NCI-H2227 treated with DMSO at 0.1 percent for 48 hours (cell line): ENCODE measurements around the gene CFAP119.

ENCODE experiments used
- DNase-seq: peaks from one replicate; lab custom pipeline; 2025; lab: John Stamatoyannopoulos, UW

The CFAP119 gene

GRCh38 chr16:30740364-30741251, 21.3 kb downstream of the CFAP119 start:
- DNase-seq, result no peak

- DNase-seq, result no peak
Measured at GRCh38 chr16:30738984-30739951, 22.6 kb downstream of the CFAP119 start.

- DNase-seq, result no peak
Measured at GRCh38 chr16:30737794-30738648, 23.8 kb downstream of the CFAP119 start.

DNA sequence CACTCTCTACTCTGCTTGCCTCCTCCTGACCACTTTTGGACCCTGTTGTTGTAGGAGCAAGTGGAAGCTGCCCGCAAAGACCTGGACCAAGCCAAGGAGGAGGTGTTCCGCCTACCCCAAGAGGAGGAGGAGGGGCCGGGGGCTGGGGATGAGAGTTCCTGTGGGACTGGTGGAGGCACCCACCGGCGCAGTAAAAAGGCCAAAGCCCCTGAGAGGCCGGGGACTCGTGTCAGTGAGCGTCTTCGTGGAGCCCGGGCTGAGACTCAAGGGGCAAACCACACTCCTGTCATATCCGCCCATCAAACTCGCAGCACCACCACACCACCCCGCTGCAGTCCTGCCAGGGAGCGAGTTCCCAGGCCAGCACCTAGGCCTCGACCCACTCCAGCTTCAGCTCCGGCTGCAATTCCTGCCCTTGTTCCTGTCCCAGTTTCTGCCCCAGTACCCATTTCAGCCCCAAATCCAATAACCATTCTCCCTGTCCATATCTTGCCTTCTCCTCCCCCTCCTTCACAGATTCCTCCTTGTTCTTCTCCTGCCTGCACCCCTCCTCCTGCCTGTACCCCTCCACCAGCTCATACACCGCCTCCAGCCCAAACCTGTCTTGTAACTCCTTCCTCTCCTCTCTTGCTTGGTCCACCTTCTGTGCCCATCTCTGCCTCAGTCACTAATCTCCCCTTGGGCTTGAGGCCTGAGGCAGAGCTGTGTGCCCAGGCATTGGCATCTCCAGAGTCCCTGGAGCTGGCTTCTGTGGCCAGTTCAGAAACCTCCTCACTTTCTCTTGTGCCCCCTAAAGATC, 24.7 kb downstream of the CFAP119 start:
- DNase-seq, result no peak

DNA sequence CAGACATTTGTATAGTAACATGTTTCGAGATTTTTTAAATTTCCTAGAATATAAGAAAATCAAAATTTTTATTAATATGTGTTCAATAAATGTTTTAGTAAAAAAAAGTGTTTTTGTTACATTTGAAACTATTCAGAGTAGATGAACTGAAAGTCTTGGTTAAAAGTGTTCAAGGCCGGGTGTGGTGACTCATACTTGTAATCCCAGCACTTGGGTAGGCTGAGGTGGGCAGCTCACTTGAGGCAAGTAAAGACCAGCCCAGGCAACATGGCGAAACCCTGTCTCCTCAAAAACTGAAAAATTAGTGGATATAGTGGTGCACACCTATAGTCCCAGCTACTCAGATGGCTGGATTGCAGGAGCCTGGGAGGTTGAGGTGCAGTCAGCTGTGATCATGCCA, 30.5 kb downstream of the CFAP119 start:
- no peak for DNase-seq

GRCh38 chr16:30728899-30729672, 32.8 kb downstream of the CFAP119 start:
- DNase-seq, result no peak

GRCh38 chr16:30728321-30728720, 33.5 kb downstream of the CFAP119 start:
- DNase-seq, result no peak

DNA sequence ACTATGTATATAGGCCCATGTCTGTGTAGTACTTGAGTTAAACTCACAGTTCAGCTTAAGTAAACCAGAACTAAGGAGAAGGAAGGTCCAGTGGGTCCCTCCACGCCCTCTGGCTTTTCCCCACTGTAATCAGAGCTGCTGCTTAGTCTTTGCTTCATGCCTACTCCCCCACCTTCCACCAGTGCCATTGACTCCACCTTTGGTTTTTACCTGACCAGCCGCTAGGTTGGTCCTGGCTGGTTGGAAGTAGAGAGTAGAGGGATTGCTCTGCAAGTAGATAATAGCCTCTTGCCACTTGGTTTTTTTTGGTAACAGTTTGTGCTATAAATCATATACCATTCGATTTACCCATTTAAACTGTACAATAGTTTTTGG, 36.5 kb downstream of the CFAP119 start:
- DNase-seq, result no peak

GRCh38 chr16:30724641-30725417, 37.0 kb downstream of the CFAP119 start:
- no peak for DNase-seq

DNA sequence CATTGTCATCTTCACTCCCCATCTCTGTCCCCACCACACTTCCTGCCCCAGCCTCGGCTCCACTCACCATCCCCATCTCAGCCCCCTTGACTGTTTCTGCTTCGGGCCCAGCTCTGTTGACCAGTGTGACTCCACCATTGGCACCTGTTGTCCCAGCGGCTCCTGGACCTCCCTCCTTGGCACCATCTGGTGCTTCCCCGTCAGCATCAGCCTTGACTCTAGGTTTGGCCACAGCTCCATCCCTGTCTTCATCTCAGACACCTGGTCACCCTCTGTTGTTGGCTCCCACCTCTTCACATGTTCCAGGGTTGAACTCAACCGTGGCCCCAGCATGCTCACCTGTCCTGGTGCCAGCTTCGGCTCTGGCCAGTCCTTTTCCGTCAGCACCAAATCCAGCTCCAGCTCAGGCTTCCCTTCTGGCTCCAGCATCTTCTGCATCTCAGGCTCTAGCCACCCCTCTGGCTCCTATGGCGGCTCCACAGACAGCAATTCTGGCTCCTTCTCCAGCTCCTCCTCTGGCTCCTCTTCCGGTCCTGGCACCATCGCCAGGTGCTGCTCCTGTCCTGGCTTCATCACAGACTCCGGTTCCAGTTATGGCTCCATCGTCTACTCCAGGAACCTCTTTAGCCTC, 38.0 kb downstream of the CFAP119 start:
- DNase-seq, result no peak

GRCh38 chr16:30722916-30723315, 38.9 kb downstream of the CFAP119 start:
- no peak for DNase-seq

DNA sequence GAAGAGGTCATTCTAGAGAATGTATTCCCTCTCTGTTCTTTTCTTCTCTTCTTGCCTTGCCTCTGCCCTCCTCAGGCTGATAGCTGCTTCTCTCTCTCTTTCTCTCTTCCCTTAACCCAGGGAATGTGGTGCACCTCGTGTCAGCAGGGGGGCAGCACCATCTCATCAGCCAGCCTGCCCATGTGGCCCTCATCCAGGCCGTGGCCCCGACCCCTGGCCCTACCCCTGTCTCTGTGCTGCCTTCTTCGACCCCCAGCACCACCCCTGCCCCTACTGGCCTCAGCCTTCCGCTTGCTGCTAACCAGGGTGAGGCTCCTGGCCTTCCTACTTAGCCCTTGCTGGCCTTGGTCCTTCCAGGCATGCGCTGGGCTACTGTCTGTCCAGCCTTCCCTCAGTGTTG, 39.4 kb downstream of the CFAP119 start:
- no peak for DNase-seq

GRCh38 chr16:30721606-30722005, 40.3 kb downstream of the CFAP119 start:
- no peak for DNase-seq

- no peak for DNase-seq
Measured at GRCh38 chr16:30721167-30721566, 40.7 kb downstream of the CFAP119 start.

DNA sequence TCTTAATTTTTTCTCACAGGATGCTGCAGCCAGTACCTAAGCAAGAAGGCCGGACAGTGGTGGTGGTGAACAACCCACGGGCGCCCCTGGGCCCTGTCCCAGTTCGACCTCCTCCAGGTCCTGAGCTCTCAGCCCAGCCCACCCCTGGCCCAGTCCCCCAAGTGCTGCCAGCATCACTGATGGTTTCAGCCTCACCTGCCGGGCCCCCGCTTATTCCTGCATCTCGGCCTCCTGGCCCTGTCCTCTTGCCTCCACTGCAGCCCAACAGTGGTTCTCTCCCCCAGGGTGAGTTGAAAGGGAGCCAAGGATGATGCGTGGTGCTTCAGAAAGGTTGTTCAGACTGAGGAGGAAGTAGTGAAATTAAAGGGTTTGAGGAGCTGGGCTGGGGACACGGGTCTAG, 41.2 kb downstream of the CFAP119 start:
- DNase-seq, result no peak

- DNase-seq, result no peak
Measured at GRCh38 chr16:30720086-30720485, 41.8 kb downstream of the CFAP119 start.

- DNase-seq, result no peak
Measured at GRCh38 chr16:30715750-30716445, 46.0 kb downstream of the CFAP119 start.

- no peak for DNase-seq
Measured at GRCh38 chr16:30711712-30712111, 50.1 kb downstream of the CFAP119 start.
